BLaER1 (cell line): ENCODE measurements around the gene PLAC9.

Experiments
- H3K27ac ChIP-seq: shearing (Covaris generic); formaldehyde crosslinking; 2 replicates; pipeline ENCODE4 v1.8.1; 2022
- H3K27me3 ChIP-seq: shearing (Covaris generic); formaldehyde crosslinking; 2 replicates; pipeline ENCODE4 v1.8.1; 2022
- H3K36me3 ChIP-seq: shearing (Covaris generic); formaldehyde crosslinking; 2 replicates; pipeline ENCODE4 v1.8.1; 2022
- H3K4me1 ChIP-seq: shearing (Covaris generic); formaldehyde crosslinking; 2 replicates; pipeline ENCODE4 v1.8.1; 2022
- H3K4me2 ChIP-seq: shearing (Covaris generic); formaldehyde crosslinking; 2 replicates; pipeline ENCODE4 v1.8.1; 2022
- H3K4me3 ChIP-seq: shearing (Covaris generic); formaldehyde crosslinking; 2 replicates; pipeline ENCODE4 v1.8.1; 2022
- H3K9ac ChIP-seq: shearing (Covaris generic); formaldehyde crosslinking; 2 replicates; pipeline ENCODE4 v1.8.1; 2022
- H3K9me3 ChIP-seq: shearing (Covaris generic); formaldehyde crosslinking; 2 replicates; pipeline ENCODE4 v1.8.1; 2022
- H4K20me1 ChIP-seq: shearing (Covaris generic); formaldehyde crosslinking; 2 replicates; pipeline ENCODE4 v1.8.1; 2022
- Cebpa-rat ChIP-seq: shearing (Covaris generic); IDR thresholded peaks from 2 replicates; pipeline ENCODE4 v1.8.1; 2022

PLAC9 gene

GRCh38 chr10:80149123-80149522 lies 16.6 kb downstream of the PLAC9 start:
- no peaks in the 10 kb centered on the region for H3K27me3 ChIP-seq
- H3K4me3 ChIP-seq, result no peak overlapping the region
- H3K4me1 ChIP-seq, result peaks cover 18% of the 10 kb centered on the region
- H4K20me1 ChIP-seq, result no peaks in the 10 kb centered on the region
- H3K4me2 ChIP-seq, result no peak overlapping the region
- no peaks in the 10 kb centered on the region for H3K9me3 ChIP-seq
- peaks cover 56% of the 10 kb centered on the region for H3K36me3 ChIP-seq
- H3K9ac ChIP-seq, result no peak overlapping the region
- no peak overlapping the region for H3K27ac ChIP-seq
- no peak for TF ChIP-seq Cebpa-rat

GRCh38 chr10:80150172-80150571 lies 17.6 kb downstream of the PLAC9 start:
- no peak for TF ChIP-seq Cebpa-rat
- H3K36me3 ChIP-seq, result peaks cover 67% of the 10 kb centered on the region

GRCh38 chr10:80152820-80153219 lies 20.3 kb downstream of the PLAC9 start:
- no peak overlapping the region for H3K9ac ChIP-seq
- no peak overlapping the region for H3K4me2 ChIP-seq
- H3K36me3 ChIP-seq, result peaks cover 91% of the 10 kb centered on the region
- no peak for TF ChIP-seq Cebpa-rat
- no peak overlapping the region for H3K4me3 ChIP-seq
- peaks cover 5% of the 10 kb centered on the region for H3K4me1 ChIP-seq
- H3K27me3 ChIP-seq, result no peaks in the 10 kb centered on the region
- no peaks in the 10 kb centered on the region for H3K9me3 ChIP-seq
- no peak overlapping the region for H3K27ac ChIP-seq
- H4K20me1 ChIP-seq, result no peaks in the 10 kb centered on the region

More at GRCh38 chr10:80150172-80150571, 17.6 kb downstream of the PLAC9 start:
- no peak overlapping the region for H3K9ac ChIP-seq
- H3K27ac ChIP-seq, result no peak overlapping the region
- H4K20me1 ChIP-seq, result no peaks in the 10 kb centered on the region
- peaks cover 8% of the 10 kb centered on the region for H3K4me1 ChIP-seq
- H3K9me3 ChIP-seq, result no peaks in the 10 kb centered on the region
- no peak overlapping the region for H3K4me3 ChIP-seq
- no peaks in the 10 kb centered on the region for H3K27me3 ChIP-seq
- H3K4me2 ChIP-seq, result no peak overlapping the region

- Histone ChIP-seq H3K4me1 (peaks cover 11% of the 10 kb centered on the region), H3K27me3 (no peaks in the 10 kb centered on the region), H3K27ac (no peak overlapping the region), H3K9ac (no peak overlapping the region), H3K9me3 (no peaks in the 10 kb centered on the region), H3K4me3 (no peak overlapping the region), H3K4me2 (no peak overlapping the region), H3K36me3 (peaks cover 90% of the 10 kb centered on the region), H4K20me1 (no peaks in the 10 kb centered on the region)
- no peak for TF ChIP-seq Cebpa-rat
These were observed 20.9 kb downstream of the PLAC9 start for GRCh38 chr10:80153460-80153859.

GRCh38 chr10:80154626-80154977 lies 22.1 kb downstream of the PLAC9 start:
- H3K4me3 ChIP-seq, result no peak overlapping the region
- no peak for TF ChIP-seq Cebpa-rat
- no peak overlapping the region for H3K4me2 ChIP-seq
- no peak overlapping the region for H3K9ac ChIP-seq
- no peaks in the 10 kb centered on the region for H3K27me3 ChIP-seq
- no peak overlapping the region for H3K27ac ChIP-seq
- H4K20me1 ChIP-seq, result 0 out of 2 replicates have a peak, but pooled peaks cover 3% of the 10 kb centered on the region
- H3K4me1 ChIP-seq, result peaks cover 22% of the 10 kb centered on the region
- H3K36me3 ChIP-seq, result peaks cover 88% of the 10 kb centered on the region
- no peaks in the 10 kb centered on the region for H3K9me3 ChIP-seq

- Histone ChIP-seq H3K27ac (peak overlapping the region; percentile 35; the same call in 1 of the 2 replicates), H3K27me3 (no peaks in the 10 kb centered on the region), H3K9ac (no peak overlapping the region), H3K4me1 (peaks cover 28% of the 10 kb centered on the region), H4K20me1 (0 out of 2 replicates have a peak, but pooled peaks cover 6% of the 10 kb centered on the region), H3K36me3 (peaks cover 89% of the 10 kb centered on the region), H3K9me3 (no peaks in the 10 kb centered on the region), H3K4me2 (no peak overlapping the region), H3K4me3 (no peak overlapping the region)
- TF ChIP-seq Cebpa-rat, result no peak
These were observed 22.6 kb downstream of the PLAC9 start for GRCh38 chr10:80154978-80155695.

- H3K27ac ChIP-seq, result peak overlapping the region; percentile 35; the same call in 1 of the 2 replicates
- peaks cover 31% of the 10 kb centered on the region for H3K4me1 ChIP-seq
- H3K36me3 ChIP-seq, result peaks cover 89% of the 10 kb centered on the region
These were observed 23.2 kb downstream of the PLAC9 start for GRCh38 chr10:80155696-80156215.

GRCh38 chr10:80156216-80156615 lies 23.7 kb downstream of the PLAC9 start:
- no peak overlapping the region for H3K27ac ChIP-seq
- TF ChIP-seq Cebpa-rat, result no peak
- no peak overlapping the region for H3K9ac ChIP-seq
- H3K9me3 ChIP-seq, result no peaks in the 10 kb centered on the region
- H3K36me3 ChIP-seq, result peaks cover 90% of the 10 kb centered on the region
- H3K4me3 ChIP-seq, result no peak overlapping the region
- H4K20me1 ChIP-seq, result 0 out of 2 replicates have a peak, but pooled peaks cover 6% of the 10 kb centered on the region
- no peak overlapping the region for H3K4me2 ChIP-seq
- H3K4me1 ChIP-seq, result peaks cover 31% of the 10 kb centered on the region
- H3K27me3 ChIP-seq, result no peaks in the 10 kb centered on the region

More at GRCh38 chr10:80155696-80156215, 23.2 kb downstream of the PLAC9 start:
- Histone ChIP-seq H3K9me3 (no peaks in the 10 kb centered on the region), H3K27me3 (no peaks in the 10 kb centered on the region), H3K4me3 (no peak overlapping the region), H4K20me1 (0 out of 2 replicates have a peak, but pooled peaks cover 6% of the 10 kb centered on the region), H3K9ac (no peak overlapping the region), H3K4me2 (no peak overlapping the region)
- no peak for TF ChIP-seq Cebpa-rat

GRCh38 chr10:80157561-80157960 lies 25.0 kb downstream of the PLAC9 start:
- Histone ChIP-seq H3K4me2 (peak overlapping the region; percentile 54), H3K27ac (peak overlapping the region; percentile 52; the same call in 1 of the 2 replicates), H3K4me3 (no peak overlapping the region), H3K36me3 (peaks cover 91% of the 10 kb centered on the region), H3K9ac (0 out of 2 replicates have a peak overlapping the region, but pooled peaks have one; percentile 3), H3K4me1 (peaks cover 31% of the 10 kb centered on the region), H3K9me3 (no peaks in the 10 kb centered on the region), H3K27me3 (no peaks in the 10 kb centered on the region), H4K20me1 (0 out of 2 replicates have a peak, but pooled peaks cover 6% of the 10 kb centered on the region)
- no peak for TF ChIP-seq Cebpa-rat

GRCh38 chr10:80158126-80158525 lies 25.6 kb downstream of the PLAC9 start:
- H4K20me1 ChIP-seq, result 0 out of 2 replicates have a peak, but pooled peaks cover 6% of the 10 kb centered on the region
- H3K27ac ChIP-seq, result peak overlapping the region; percentile 52
- H3K9ac ChIP-seq, result peak overlapping the region; percentile 3; the same call in 1 of the 2 replicates
- TF ChIP-seq Cebpa-rat, result no peak
- H3K27me3 ChIP-seq, result no peaks in the 10 kb centered on the region
- H3K4me2 ChIP-seq, result peak overlapping the region; percentile 54
- no peak overlapping the region for H3K4me3 ChIP-seq
- peaks cover 91% of the 10 kb centered on the region for H3K36me3 ChIP-seq
- H3K4me1 ChIP-seq, result peaks cover 31% of the 10 kb centered on the region
- H3K9me3 ChIP-seq, result no peaks in the 10 kb centered on the region
